GM12874 (cell line): ENCODE data around the gene BEND3.
A peak's percentile ranks its signal among the peaks of the same experiment; 100 is the strongest.

Source experiments
- TF ChIP-seq, protein P1 (sequence below): IDR thresholded peaks from 2 replicates; pipeline ENCODE4 v1.5.1; 2011; ENCODE audit warnings: low read depth, mild to moderate bottlenecking, control low read depth, low read length, moderate library complexity; ENCODE audit not compliant: insufficient read depth

The BEND3 gene

DNA sequence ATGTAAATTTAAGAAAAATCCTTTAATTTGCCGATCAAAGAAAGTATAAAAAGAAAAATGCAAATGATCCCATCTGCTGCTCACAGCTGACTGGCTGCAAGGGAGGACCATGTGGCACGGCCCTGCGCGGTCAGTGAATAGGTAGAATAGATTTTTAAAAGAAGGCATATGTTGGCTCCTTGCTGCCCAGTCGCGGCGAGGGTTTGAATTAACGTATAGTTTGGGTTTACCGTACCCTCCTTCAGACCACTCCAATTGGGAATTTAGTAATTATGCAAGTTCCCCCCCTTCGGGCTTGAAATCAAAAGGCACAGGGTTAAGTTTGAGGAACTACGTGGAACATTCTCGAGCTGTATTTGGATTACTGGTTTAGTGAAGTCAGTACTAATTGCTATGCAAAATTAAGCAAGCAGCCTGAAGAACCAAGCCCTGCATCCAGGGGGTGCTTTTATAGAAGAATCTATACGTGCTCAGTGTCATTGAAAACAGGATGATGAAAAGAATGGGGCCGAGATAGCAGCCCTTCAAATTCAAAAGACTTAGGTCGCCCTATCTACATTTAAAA lies 1.1 kb upstream of the BEND3 start:
- TF ChIP-seq, protein P1, sequence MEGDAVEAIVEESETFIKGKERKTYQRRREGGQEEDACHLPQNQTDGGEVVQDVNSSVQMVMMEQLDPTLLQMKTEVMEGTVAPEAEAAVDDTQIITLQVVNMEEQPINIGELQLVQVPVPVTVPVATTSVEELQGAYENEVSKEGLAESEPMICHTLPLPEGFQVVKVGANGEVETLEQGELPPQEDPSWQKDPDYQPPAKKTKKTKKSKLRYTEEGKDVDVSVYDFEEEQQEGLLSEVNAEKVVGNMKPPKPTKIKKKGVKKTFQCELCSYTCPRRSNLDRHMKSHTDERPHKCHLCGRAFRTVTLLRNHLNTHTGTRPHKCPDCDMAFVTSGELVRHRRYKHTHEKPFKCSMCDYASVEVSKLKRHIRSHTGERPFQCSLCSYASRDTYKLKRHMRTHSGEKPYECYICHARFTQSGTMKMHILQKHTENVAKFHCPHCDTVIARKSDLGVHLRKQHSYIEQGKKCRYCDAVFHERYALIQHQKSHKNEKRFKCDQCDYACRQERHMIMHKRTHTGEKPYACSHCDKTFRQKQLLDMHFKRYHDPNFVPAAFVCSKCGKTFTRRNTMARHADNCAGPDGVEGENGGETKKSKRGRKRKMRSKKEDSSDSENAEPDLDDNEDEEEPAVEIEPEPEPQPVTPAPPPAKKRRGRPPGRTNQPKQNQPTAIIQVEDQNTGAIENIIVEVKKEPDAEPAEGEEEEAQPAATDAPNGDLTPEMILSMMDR = no peak

DNA sequence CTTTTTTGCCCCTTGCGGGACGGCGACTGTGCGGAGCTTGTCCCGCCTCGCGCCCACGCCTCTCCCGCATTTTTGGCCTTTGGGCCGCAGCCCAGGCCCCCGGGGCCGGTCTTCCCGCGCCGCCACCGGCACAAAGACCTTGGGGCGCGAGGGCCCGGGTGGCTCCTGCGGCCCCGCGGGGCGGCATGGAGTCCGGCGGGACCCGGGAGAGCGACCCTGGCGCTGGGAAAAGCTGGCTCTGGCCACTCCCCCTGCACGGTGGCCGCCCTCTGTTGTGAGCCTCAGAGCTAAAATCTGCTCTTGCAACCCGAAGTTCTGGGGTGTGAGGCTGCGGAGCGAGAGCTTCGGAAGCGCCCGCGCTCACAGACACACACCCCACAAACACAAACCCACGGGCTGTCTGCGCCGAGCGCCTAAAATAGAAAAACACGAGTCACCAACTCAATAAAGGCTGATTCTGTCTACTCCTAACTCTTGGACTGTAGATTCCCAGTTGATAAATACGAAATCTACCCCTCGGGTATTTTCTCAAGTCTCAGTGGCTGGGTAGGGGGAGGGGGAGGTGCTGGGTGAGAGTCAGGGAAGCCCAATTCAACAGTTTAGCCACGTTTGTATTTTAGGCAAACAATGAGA lies 496 bp upstream of the BEND3 start:
- TF ChIP-seq, protein P1 = no peak

DNA sequence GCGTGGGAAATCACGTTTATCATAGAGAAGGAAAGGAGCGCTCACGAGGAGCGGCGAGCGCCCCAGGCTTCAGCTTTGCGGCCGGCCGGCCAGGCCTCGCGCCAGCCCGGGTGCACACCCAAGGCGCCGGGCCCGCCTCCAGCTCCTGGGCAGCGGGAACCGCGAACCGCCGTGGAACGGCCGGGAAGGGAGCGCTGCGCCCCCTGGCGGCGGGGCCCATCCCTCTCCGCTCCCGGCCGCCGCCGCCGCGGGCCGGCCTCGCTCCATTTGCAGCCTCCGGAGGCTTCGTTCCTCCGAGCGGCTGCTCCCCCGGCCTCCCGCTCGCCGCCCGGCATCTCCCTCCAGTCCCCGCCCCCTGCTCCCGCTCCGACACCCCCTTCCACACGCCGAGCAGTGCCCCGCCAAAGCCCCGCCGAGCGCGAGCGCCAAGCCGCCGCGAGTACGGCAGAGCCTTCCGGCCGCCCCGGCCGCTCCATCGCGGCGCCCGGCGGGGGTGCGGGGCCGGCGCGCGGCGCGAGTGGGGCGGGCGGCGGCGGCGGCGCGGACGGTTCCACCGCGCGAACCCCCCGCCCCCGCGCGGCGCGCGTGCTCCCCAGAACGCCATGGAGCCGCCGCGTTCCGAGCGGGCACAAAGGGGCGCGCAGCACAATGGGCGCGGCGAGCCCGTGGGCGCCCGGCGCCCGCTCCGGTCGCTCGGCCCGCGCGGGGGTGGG lies 946 bp downstream of the BEND3 start:
- TF ChIP-seq, protein P1 = peak; percentile 89

DNA sequence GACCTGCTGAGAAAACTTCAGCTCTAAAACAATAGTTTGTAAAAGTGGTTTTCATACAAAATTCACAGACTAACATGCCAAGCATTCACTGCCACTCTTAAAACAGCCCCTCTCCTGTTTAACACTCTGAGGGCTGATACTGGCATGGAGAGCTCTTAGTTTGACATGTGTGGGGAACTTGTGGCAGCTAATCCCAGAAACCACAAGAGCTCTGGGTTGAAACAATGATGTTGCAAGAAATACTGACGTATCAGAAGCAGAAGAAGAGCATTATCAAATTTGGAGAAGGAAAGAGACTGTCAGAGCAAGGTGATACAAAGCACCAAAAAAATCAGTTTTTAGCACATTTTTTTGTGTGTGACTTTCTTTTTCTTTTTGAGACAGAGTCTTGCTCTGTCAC lies 5.1 kb downstream of the BEND3 start:
- TF ChIP-seq, protein P1 = no peak

DNA sequence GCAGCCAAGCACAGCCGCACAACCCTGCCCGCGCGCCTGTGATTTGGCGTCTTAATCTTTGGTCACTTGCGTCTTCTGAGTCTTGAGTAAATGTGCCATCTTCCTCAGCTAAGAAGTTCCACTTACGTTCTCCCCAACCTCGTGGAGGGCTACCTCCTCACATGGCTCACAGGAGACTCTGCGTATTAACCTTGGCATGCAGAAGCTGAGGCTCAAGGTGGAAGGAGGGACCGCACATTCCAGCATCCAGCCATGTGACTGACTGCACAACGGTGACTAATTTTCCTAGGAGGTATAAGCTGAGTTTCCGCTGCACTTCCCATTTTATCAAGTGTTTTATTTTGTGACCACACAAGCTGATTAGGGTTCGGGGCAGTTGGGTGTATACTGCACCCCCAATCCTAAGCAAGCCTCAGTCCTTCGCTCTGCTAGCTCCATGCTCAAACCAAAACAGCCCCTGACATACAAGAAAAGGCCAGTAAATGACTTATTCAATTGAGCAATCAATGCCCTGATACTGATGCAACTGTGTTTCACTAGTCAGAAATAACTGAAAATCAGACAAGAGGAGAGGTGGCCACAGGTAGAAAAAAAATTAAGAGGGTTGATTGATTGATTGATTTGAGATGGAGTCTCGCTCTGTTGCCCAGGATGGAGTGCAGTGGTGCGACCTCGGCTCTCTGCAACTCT lies 7.0 kb downstream of the BEND3 start:
- TF ChIP-seq, protein P1 = no peak

DNA sequence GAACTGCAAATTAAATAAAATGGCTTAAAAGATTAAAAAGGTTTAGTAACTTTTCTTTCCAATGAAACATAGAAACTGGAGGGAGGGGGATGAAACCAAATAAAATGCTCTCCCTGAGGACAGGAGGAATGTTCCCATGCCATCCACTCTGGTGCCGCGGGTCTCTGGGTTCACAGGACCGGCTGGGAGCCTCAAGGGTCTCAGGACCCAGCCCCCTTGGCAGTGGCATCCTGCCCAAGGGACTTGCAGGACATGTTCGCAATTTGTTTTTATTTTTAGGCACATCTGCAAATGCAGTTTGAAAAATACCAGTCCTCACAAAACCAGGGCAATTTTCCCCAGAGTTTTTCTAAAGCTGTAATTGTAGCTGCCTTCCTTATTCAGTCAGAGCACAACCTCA lies 7.5 kb downstream of the BEND3 start:
- TF ChIP-seq, protein P1 = no peak

DNA sequence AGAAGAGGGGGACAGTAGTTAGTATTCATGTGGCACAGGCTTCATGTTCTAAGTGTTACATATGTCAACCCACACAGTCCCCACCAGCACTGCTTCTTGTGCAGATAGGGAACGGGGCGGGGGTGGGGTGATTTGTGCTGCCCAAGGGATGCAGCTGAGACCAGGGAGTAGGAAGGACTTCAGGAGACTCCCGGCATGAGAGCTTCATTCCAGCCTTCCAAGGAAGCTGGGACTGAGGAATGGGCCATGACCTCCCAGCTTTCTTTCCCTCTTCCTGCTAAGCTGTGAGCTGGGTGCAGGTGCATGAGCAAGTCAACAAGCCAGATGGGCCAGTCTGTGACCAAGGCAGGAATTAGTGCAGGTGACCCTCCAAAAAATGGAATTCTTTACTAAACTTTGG lies 9.2 kb downstream of the BEND3 start:
- TF ChIP-seq, protein P1 = no peak
